Brain pericyte (primary cell): ENCODE data around the gene RAD18.

Source experiments
- DNase-seq: peaks from one replicate; pipeline ENCODE4 v3.0.0-alpha.2; 2012; ENCODE audit warnings: low read depth, low spot score

RAD18 gene

DNA sequence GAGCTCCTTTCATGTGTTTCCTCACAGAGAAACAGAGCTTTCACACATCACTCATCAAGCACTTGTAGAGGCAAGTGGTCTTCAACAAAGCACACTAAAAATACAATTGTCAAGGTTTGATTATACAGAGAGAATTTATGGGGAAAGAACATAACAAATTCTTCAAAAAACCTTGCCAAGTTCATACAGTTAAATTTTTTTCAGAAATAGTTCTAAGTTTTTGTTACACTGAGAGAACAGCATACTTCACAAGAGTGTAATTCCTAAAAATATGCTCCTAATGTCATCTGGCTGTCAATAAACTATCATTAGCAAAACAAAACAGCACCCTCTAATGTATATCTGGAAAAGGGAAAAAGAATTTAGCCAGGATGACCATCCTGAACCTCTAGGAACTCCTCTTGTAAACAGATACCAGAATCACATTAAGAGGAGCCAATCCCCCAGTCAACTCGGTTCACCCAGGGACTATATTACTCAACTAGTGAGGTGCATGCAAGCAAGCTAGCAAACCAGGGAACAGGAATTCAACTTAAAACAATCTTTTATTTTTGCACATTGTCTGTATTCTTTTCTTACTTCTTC, 63.3 kb downstream of the RAD18 start:
- DNase-seq = no peak

DNA sequence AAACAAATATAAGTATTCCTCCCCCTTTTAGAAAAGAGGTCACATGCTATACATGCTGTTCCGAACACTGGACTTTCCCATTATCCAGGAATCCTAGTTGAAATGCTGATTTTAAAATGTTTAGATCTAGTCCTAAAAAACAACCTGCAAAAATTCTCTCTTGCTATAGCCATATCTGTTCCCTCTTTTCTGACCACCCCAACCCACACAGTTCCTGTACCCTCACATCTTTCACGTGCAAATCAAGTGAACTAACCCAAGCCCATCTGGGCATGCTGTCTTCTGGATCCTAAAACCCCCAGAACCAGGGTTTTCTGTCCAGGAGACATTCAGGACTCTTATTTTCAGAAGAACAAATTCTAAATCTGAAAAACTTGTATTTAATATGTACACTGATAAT, 67.4 kb downstream of the RAD18 start:
- no peak for DNase-seq

DNA sequence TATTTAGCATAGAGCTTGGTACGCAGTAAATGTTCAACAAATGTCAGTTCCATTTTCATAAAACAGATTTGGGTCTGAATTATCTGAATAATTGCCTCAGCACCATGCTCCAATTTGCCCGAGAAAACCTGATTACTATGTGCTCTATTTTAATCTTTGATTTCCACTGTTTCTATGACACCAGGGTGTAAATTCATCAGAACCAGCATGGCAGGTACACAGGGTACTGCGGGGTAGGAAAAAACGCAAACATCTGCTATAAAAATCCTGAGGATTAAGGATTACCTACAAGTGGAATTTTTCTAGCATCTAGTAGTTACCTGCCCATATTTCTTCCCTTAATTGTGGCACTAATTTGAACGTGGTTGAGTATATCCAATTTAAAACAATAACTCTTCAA, 70.3 kb downstream of the RAD18 start:
- no peak for DNase-seq

DNA sequence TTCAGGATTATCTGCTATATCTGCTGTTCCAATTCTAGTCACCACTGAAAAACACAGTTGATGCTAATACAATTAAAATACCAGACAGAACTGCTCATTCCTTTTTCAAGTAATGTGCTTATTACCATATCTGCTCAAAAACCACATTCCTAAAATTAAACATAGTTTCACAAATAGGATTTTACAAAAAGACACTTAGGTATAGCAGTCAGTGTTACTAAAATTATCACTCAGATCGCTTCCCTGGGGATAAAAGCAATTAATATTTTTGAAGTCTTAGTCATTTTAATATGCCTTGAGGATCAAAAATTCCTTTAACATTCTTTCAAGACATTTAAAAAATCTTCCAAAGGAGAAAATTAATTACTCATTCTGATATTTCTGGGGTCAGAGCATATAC, 71.5 kb downstream of the RAD18 start:
- DNase-seq = no peak

DNA sequence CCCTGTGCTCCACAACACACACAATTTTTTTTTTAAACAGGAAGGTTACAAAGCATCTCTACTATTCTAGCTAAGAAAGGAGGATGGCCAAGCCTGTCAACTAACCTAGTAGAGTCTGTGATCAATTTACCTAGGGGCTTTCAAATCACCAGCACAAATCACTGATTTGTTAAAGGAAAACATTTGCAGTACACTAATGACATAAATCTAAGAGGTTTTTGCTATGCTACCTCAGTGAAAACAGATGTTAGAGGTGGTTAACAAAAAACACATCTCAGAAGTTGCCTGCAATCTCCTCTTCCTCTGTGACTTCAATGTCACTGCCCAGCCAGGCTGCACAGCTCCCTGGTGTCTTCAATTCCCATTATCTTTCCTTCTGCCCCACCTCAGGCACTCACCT, 72.0 kb downstream of the RAD18 start:
- no peak for DNase-seq

DNA sequence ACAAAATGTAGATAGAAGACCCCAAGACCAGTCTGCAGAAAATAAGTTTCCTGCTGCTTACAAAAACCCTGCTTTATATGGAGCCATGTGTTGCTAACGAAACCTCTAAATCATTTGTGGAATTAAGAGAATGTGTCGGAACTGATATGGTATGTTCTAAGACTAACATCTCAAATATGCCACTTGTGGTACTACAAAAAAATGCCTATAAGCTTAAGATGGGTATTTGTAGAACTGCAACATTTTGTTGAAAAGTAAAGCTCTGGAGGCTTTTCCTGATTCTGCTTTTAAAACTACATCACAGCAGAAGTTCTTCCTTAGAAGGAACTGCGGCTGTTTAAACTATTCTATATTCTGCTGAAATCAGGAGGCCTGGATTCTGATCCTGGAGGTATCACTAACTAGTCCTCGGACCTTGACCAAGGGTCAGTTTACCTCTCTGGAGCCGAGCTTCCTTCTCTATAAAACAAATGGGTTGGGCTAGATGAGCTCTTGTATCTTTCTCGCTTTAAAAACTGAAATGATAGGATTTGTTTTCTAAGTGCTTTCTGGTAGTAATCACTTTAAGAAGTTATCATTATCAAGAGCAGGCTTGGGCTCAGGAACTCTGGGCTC, 74.9 kb downstream of the RAD18 start:
- DNase-seq = no peak

DNA sequence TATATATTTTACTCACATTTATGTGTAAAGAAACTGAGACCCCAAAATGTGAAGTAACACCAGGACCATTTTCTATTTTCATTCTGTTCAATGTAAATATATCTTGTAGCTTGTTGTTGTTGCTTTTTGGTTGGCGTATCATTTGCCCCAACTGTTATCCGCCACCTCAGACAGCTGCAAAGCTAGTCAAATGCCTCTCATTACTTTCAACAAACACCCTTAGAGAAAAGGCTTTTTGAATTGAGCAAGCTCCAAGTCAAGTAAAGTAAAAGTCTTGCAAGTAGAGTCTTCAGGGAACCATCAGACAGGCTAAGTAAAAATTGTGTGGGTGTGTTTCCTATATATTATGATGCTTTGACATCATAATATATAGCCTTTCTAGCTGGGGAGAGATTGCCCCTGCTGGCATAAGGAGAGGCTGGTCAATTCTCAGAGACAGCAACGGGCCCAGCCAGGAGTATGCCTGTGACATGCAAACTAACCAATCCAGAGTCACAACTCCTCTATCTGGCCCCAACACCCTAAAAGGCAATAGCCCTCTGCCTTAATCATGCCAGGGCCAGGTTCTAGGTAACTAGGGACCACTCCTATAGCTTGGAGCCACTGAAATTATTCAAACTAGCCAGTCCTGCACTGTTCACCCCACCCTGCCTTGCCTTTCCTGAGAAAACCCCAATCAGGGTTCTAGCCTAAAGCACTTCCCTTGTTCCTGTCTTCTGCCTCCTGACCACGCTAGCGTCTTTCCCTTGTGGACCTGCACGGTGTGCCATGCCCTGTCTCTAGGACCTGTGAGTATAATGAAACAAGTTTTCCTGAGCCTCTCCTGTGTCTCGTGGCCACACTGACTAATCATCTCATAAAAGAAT, 75.6 kb downstream of the RAD18 start:
- no peak for DNase-seq

DNA sequence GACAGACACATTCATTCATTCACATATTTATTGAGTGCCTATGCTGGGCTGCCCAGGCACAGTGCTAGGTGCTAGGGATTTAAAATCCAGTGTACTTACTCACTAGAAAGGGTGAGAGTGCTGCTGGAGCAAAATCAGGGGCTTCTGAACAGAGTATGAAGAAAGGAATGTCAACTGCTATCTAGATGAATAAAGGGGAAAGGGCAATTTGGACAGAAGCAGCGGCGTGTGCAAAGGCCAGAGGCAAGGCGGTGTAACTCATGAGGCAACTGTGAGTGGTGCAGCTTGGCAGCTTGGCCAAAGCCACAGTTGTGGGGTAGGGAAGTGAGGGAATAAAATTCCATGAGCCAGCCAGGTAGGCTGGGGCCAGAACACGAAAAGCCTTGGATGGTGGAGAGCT, 76.7 kb downstream of the RAD18 start:
- DNase-seq = no peak

DNA sequence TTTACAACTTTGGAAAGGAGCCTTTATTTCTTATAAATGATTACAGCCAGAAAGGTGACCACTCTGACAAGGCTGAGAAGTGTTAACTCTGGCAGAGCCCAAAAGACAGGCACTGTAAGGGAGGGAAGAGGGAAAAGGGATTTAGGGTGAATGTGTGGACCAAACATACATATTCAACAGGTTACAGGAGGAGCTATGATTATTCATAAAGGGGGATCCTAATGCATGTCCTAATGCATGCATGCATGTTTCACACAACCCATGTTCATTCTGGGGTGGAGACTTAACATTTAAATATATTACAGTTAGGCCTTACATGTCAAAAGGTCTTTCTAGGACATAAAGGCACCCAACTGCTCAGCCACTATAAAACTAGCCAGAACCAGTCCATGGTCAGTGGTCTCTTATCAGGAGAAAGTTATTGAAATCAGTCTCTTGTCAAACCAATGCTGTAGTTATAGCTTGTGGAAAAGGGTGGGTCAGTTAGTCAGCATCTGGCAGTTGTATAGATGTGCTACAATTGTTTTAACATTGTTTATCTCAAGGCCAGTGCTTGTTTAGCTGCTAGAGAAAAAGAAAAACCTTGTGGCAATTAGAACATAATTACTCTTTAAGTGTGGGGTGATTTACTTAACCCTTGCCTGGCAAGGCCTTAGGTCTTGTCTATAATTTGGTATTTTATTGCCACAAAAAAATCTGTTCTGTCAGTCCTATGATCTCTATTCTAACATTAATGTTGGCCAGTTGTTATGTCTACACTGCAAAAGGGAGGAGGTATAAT, 77.5 kb downstream of the RAD18 start:
- DNase-seq = no peak

DNA sequence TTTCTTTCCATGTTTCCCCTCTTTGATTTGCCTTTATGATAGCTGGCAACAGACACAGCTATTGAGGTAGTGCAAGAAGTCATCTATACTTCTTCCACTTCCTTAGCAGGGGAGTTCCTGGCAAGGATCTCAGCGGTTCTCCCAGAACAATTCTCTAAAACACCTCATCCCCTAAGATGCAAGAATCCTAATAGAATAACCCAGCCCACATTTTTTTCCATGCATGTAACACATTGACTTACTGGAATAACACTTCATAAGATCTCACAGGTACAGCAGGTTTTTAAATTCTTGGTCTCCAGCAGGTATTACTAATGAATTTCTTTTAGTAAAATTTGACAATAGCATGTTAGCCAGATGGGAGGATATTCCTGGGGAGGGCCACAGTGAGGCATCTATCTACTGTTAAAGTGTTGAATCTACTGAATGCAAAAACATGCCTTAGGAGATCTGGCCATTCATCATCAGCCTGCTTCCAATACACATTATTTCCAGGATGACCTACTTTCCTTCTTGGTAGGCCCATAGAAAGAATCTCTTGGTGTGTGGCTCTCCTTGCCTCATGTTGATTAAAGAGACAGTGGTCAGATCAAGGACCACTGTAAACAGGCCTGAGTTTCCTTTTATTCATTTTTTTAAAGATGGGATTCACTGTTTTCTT, 78.5 kb downstream of the RAD18 start:
- no peak for DNase-seq

DNA sequence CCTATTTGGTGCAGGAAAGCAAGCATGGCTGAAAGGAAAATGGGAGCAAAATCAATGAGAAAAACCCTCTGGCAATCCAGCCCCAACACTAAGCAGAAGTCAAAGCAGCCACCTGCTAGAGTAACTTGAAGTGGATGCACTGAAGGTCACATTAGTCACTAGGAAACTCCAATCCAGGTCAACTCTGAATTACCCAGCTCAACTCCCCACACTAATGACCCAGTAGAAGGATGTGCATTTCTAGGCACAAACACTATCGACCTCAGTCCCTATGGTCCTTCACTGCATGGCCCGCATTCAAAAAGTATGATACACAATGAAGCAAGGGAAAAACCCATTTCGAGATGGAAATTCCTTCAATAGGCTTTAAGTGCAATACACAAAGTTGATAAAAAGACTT, 80.6 kb downstream of the RAD18 start:
- DNase-seq = no peak

DNA sequence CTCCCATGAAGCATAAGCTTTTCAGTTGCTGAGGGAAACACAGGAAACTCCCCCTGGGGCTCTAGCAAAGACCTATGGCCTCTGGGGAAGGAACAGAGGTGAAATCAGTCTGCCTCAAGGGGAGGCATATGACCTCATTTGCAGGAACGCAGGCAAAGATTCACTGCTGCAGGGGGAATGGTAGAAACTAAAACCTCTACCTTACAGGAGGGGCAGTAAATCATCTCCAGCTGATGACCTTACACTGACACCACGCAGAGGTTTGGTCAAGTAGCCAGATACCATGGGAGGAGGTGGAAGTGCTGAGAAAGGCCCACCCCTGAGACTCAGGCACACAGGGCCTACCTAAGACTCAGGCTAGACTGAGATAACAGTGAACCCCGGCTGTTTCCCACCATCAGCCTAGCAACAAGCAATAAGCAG, 81.1 kb downstream of the RAD18 start:
- DNase-seq = no peak

DNA sequence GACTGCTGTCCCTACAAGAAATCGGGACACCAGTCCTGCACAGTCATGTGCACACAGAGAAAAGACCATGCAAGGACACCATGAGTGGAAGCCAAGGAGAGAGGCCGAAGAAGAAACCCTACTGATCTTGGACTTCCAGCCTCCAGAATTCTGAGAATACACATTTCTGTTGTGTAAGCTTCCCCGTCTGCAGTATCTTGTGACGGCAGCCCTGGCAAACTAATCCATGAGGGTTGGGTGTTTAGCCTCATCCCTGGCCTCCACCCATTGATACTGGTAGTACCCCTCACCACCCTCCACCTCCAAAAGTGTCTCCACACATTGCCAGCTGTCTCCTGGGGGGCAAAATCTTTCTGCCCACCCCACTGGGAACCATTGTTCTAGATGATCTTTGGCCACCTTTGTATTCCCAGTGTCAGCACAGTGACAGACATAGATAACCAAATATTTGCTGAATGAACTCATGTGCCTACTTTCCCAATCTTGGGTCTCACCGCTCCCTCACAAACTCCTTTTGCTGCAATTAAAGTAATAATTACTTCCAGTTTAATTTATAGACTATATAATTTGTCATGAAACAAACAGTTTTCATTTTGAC, 83.8 kb downstream of the RAD18 start:
- no peak for DNase-seq

DNA sequence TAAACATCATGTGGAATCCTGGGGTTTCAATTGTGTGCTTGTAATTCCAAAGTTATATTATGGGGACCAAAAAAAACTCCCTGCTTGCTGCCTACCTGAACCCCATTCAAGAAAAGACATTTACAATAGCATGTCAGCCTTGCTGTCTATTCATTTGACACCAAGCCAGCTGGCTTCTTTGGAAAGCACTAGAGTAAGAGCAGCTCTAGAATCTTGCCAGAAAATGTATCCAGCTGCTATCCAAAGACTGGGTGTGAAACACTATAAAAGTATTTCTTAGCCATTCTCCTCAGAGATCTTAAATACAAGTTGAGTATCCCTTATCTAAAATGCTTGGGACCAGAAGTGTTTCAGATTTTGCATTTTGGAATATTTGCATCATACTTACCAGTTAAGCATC, 87.4 kb downstream of the RAD18 start:
- DNase-seq = no peak

DNA sequence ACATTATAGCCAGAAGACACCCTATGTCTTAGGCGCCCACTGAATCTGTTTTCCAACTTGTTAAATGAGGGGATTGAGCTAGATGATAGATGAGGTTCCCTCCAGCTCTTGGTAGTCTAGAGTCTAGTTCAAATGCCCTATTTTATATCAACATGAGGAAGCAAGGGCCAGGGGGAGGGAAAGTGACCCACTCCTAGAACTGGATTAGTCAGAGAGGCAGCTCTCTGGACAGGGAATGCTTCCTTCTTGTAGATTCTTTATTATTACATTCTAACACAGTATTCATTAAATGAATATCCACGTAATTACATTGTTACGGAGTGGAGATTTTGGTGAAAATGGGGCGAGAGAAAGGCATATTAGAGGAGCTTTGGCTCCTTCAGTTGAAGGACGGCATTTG, 89.5 kb downstream of the RAD18 start:
- no peak for DNase-seq

DNA sequence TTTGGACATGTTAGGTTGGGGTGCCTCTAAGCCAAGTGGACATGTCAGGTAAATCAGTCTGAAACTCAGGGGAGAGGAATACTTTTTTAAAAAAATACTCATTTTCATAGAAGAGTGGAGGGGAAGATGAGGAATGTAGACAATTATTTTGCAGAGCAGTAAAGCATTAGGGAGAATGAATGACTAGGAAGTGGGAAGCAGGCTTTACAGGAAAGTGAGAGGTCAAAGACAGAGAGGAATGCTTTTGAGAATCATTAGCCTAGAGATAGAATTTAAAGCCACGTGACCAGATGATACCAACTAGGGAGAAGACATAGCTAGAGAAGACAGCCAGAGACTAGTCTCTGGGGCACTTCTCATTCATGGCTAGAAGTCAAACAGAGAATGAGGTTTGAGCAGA, 91.0 kb downstream of the RAD18 start:
- no peak for DNase-seq

DNA sequence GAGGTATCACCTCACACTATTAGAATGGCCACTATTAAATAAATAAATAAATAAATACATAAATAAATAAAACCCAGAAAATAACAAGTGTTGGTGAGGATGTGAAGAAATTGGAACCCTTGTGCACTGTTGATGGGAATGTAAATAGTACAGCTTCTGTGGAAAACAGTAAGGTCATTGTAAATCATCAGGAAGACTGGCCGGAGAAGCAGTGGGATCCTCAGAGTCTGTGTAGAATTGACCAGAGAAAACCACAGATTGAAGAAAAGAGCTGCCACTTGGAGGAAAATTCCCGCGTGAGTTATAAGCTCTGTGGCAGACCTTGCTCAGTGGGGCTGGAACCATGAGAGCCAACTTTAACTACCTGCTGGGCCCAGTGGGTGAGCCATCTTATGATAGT, 92.0 kb downstream of the RAD18 start:
- no peak for DNase-seq

DNA sequence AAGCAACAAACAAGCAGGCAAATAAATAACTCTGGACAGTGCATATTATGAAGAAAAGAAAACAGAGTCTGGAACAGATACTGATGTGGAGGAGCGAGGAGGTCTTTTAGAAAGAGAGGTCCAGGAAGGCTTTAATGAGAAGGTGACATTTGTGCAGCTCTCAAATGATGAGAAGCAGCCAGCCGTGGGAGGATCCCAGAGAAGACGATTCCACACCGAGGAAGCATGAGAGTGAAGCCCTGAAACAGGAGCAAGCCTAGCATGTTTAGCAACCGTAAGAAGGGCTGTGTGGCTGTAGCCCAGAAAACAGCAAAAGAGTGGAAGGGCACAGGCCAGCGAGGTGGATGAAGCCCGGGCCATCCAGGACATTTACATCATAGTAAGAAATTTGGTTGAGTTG, 93.1 kb downstream of the RAD18 start:
- DNase-seq = no peak

DNA sequence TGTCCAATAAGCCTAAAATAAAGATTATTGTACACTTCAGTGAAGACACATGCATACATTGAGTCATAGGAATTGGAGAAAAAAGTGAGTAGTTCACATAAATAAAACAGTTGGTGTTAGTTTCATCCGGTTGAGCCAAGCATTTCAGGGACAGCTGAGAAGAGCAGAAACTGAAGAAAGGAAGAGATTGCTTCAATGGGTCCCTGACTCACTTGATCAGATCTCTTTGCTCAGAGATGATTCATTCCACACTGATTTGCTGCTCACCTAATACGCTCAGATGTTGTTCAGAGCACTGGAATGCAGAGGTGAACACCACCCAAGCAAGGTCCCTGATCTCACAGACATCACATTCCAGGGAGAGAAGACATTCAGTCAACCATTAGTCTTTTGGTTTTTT, 93.7 kb downstream of the RAD18 start:
- no peak for DNase-seq

DNA sequence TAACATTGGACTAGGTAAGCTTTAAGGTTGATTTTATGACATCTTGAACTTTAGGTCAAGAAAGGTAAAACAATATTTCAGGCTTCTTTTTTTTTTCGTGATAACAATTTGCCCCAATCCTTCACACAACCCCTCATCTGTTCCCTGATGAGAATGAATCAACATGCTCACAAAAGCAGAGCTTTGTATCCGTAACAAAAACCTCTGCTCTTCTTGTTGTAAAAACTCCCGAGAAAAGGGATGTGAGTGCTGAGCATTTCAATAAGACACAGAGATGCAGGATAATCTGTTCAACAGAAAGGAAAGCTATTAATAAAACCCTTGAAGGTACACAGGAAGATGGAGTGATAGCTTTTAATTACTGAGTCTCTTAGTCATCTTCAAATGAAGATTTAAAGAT, 94.3 kb downstream of the RAD18 start:
- no peak for DNase-seq

DNA sequence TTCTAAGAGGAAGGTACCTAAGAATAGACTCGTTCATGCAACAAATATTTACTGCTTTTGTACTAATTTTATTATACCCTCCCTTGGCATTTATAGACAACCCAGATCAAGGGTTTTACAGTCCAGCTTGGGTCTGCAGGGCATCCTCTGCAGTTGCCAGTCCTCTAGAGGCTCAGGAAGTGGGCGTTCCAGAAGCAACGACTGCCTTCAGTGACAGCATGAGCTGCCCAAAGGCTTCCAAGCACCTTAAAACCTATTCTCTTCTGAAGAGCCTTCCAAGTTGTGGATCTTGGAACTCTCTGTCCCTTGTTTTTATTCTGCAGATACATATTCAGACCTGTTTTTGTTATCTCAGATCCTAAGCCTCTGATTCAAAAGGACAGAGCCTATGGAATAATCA, 95.6 kb downstream of the RAD18 start:
- no peak for DNase-seq
